ENCODE data around the gene ALDH6A1. TPM values are rescaled to one million over a fixed set of nuclear protein-coding genes. Genes with fewer than 3 reads are reported as not detected.
A peak's percentile ranks its signal among the peaks of the same experiment; 100 is the strongest.

Gene ALDH6A1
- total RNA-seq, 1 experiment from 2014 or later = 30.0 TPM

GRCh38 chr14:74089251-74090020 is 5.2 kb upstream of the ALDH6A1 start:
- Mint-ChIP-seq H3K27me3 (ENCODE audit: insufficient read depth, unreplicated experiment) (no peaks in the 10 kb centered on the region), H3K4me3 (ENCODE audit: unreplicated experiment) (no peak overlapping the region), H3K27ac (ENCODE audit: unreplicated experiment) (no peak overlapping the region), H3K36me3 (ENCODE audit: insufficient read depth, unreplicated experiment) (peaks cover 11% of the 10 kb centered on the region), H3K4me1 (ENCODE audit: low read depth, unreplicated experiment) (no peaks in the 10 kb centered on the region), H3K9me3 (ENCODE audit: unreplicated experiment) (no peaks in the 10 kb centered on the region)
- Histone ChIP-seq H3K36me3 (ENCODE audit: control insufficient read depth, insufficient read depth, low read length) (no peaks in the 10 kb centered on the region), H3K4me3 (ENCODE audit: low read depth, low read length) (no peak overlapping the region), H3K27me3 (replicated peaks; ENCODE audit: control insufficient read depth, insufficient read depth, low read length) (no peaks in the 10 kb centered on the region), H3K9me3 (no peaks in the 10 kb centered on the region), H3K4me1 (peaks cover 4% of the 10 kb centered on the region; the same call in 1 of the 2 replicates)
- no TSS peak for BruUV-seq (replicated peaks)
- TF ChIP-seq CTCF (IDR thresholded peaks at IDR 0.05; ENCODE audit: insufficient read depth in 1 of 2, low read depth in 1 of 2, low read length in 1 of 2, severe bottlenecking in 1 of 2, unreplicated experiment in 1 of 2) = no peak
- POLR2A ChIA-PET = no interaction called here
- CTCF ChIA-PET = no interaction called here
- intact Hi-C loops (cut with micrococcal nuclease; ENCODE audit: unreplicated experiment) = no loop called here
- DNase-seq = no peak

GRCh38 chr14:74085828-74086227 is 1.6 kb upstream of the ALDH6A1 start:
- peaks cover 10% of the 10 kb centered on the region for H3K4me1 Mint-ChIP-seq (ENCODE audit: low read depth, unreplicated experiment)

GRCh38 chr14:74085047-74085637 is 889 bp upstream of the ALDH6A1 start:
- Mint-ChIP-seq H3K4me1 (ENCODE audit: low read depth, unreplicated experiment) (peaks cover 13% of the 10 kb centered on the region), H3K36me3 (ENCODE audit: insufficient read depth, unreplicated experiment) (peaks cover 14% of the 10 kb centered on the region), H3K4me3 (ENCODE audit: unreplicated experiment) (peak overlapping the region; percentile 94), H3K27ac (ENCODE audit: unreplicated experiment) (peak overlapping the region; percentile 98), H3K9me3 (ENCODE audit: unreplicated experiment) (no peaks in the 10 kb centered on the region), H3K27me3 (ENCODE audit: insufficient read depth, unreplicated experiment) (no peaks in the 10 kb centered on the region)
- ChIA-PET POLR2A (interaction anchor here (0.9 kb wide), 1 partner anchor 199 kb away, joined by 4 read pairs; no protein-coding TSS in a partner anchor), CTCF (no interaction called here)
- no peak for DNase-seq
- TF ChIP-seq CTCF (IDR thresholded peaks at IDR 0.05; ENCODE audit: insufficient read depth in 1 of 2, low read depth in 1 of 2, low read length in 1 of 2, severe bottlenecking in 1 of 2, unreplicated experiment in 1 of 2) = no peak
- Histone ChIP-seq H3K4me1 (peaks cover 14% of the 10 kb centered on the region), H3K9me3 (no peaks in the 10 kb centered on the region), H3K4me3 (ENCODE audit: low read depth, low read length) (peak overlapping the region; percentile 66), H3K27me3 (replicated peaks; ENCODE audit: control insufficient read depth, insufficient read depth, low read length) (no peaks in the 10 kb centered on the region), H3K36me3 (ENCODE audit: control insufficient read depth, insufficient read depth, low read length) (no peaks in the 10 kb centered on the region)
- BruUV-seq (replicated peaks) = TSS peak; percentile 57
- intact Hi-C loops (cut with micrococcal nuclease; ENCODE audit: unreplicated experiment) = no loop called here

More at GRCh38 chr14:74085828-74086227, 1.6 kb upstream of the ALDH6A1 start:
- H3K27ac Mint-ChIP-seq (ENCODE audit: unreplicated experiment) = peak overlapping the region; percentile 98
- TF ChIP-seq CTCF (IDR thresholded peaks at IDR 0.05; ENCODE audit: insufficient read depth in 1 of 2, low read depth in 1 of 2, low read length in 1 of 2, severe bottlenecking in 1 of 2, unreplicated experiment in 1 of 2) = no peak
- H3K4me1 ChIP-seq = peaks cover 11% of the 10 kb centered on the region
- H3K4me3 Mint-ChIP-seq (ENCODE audit: unreplicated experiment) = peak overlapping the region; percentile 94
- POLR2A ChIA-PET = no interaction called here
- H3K27me3 Mint-ChIP-seq (ENCODE audit: insufficient read depth, unreplicated experiment) = no peaks in the 10 kb centered on the region
- no peaks in the 10 kb centered on the region for H3K9me3 ChIP-seq
- no TSS peak for BruUV-seq (replicated peaks)
- H3K36me3 ChIP-seq (ENCODE audit: control insufficient read depth, insufficient read depth, low read length) = no peaks in the 10 kb centered on the region
- H3K9me3 Mint-ChIP-seq (ENCODE audit: unreplicated experiment) = no peaks in the 10 kb centered on the region
- CTCF ChIA-PET = no interaction called here
- peak overlapping the region; percentile 66 for H3K4me3 ChIP-seq (ENCODE audit: low read depth, low read length)
- intact Hi-C loops (cut with micrococcal nuclease; ENCODE audit: unreplicated experiment) = no loop called here
- H3K27me3 ChIP-seq (replicated peaks; ENCODE audit: control insufficient read depth, insufficient read depth, low read length) = no peaks in the 10 kb centered on the region
- no peak for DNase-seq
- H3K36me3 Mint-ChIP-seq (ENCODE audit: insufficient read depth, unreplicated experiment) = peaks cover 14% of the 10 kb centered on the region

All from Caco-2 (cell line).